ENCODE measurements around the gene ARHGEF19.
A peak's percentile ranks its signal among the peaks of the same experiment; 100 is the strongest.
"Not testable (repeated sequence)": the region's sequence is repeated elsewhere in the genome, so short reads cannot be mapped to it uniquely, and the experiment has no call there.

The ARHGEF19 gene

GRCh38 chr1:16178596-16179497 lies 33.6 kb downstream of the ARHGEF19 start:
- DNase-seq: no peak

- DNase-seq: no peak
Observed at GRCh38 chr1:16177306-16177705, 35.1 kb downstream of the ARHGEF19 start.

GRCh38 chr1:16176653-16177052 lies 35.8 kb downstream of the ARHGEF19 start:
- DNase-seq: no peak

GRCh38 chr1:16175610-16176553 lies 36.6 kb downstream of the ARHGEF19 start:
- DNase-seq: no peak

GRCh38 chr1:16174886-16175598 lies 37.4 kb downstream of the ARHGEF19 start:
- no peak for DNase-seq

GRCh38 chr1:16174261-16174868 lies 38.1 kb downstream of the ARHGEF19 start:
- no peak for DNase-seq

- DNase-seq: no peak
Observed at GRCh38 chr1:16173447-16174260, 38.8 kb downstream of the ARHGEF19 start.

GRCh38 chr1:16172964-16173446 lies 39.4 kb downstream of the ARHGEF19 start:
- DNase-seq: no peak

- no peak for DNase-seq
Observed at GRCh38 chr1:16172218-16172830, 40.1 kb downstream of the ARHGEF19 start.

- DNase-seq: no peak
Observed at GRCh38 chr1:16171314-16172151, 40.9 kb downstream of the ARHGEF19 start.

- DNase-seq: no peak
Observed at GRCh38 chr1:16170283-16170673, 42.2 kb downstream of the ARHGEF19 start.

GRCh38 chr1:16168622-16169360 lies 43.7 kb downstream of the ARHGEF19 start:
- no peak for DNase-seq

- DNase-seq: not testable (repeated sequence)
Observed at GRCh38 chr1:16168144-16168495, 44.3 kb downstream of the ARHGEF19 start.

GRCh38 chr1:16167331-16168143 lies 44.9 kb downstream of the ARHGEF19 start:
- DNase-seq: peak; percentile 49

GRCh38 chr1:16166117-16166516 lies 46.3 kb downstream of the ARHGEF19 start:
- DNase-seq: no peak

- no peak for DNase-seq
Observed at GRCh38 chr1:16165548-16165947, 46.9 kb downstream of the ARHGEF19 start.

- DNase-seq: no peak
Observed at GRCh38 chr1:16165073-16165364, 47.4 kb downstream of the ARHGEF19 start.

- DNase-seq: no peak
Observed at GRCh38 chr1:16164213-16165072, 48.0 kb downstream of the ARHGEF19 start.

Measured in activated T-cell treated with anti-CD3 and anti-CD28 coated beads for 4 hours (primary cell).